Thyroid gland (tissue), 4 donors: ENCODE measurements around the gene SLC7A5. TPM values are rescaled to one million over a fixed set of nuclear protein-coding genes. Genes with fewer than 3 reads are reported as not detected.

Experiments used
- DNase-seq, 2 donors: peaks; one replicate each; pipeline ENCODE4 v3.0.0-alpha.2; 2019
- H3K27ac ChIP-seq, 3 donors: fragments of 200-600 bp; sonication (generic); 1 replicate in 2 of 3; 2 replicates in 1 of 3; pipeline ENCODE4 v1.5.1; 2016 to 2019; ENCODE audit warnings: mild to moderate bottlenecking in 1 of 3, moderate library complexity in 1 of 3
- H3K27me3 ChIP-seq: fragments of 200-600 bp; sonication (generic); one replicate; pipeline ENCODE4 v1.5.1; 2019
- H3K36me3 ChIP-seq, 2 donors: fragments of 200-600 bp; sonication (generic); one replicate each; pipeline ENCODE4 v1.5.1; 2016 to 2019
- H3K4me1 ChIP-seq, 2 donors: fragments of 200-600 bp; sonication (generic); one replicate each; pipeline ENCODE4 v1.5.1; 2017 to 2019
- H3K4me3 ChIP-seq, 3 donors: fragments of 200-600 bp; sonication (generic); replicated peaks in 1 of 3; 1 replicate in 2 of 3; 2 replicates in 1 of 3; pipeline ENCODE4 v1.5.1; 2016; ENCODE audit warnings: mild to moderate bottlenecking in 1 of 3
- H3K9me3 ChIP-seq: fragments of 200-600 bp; sonication (generic); one replicate; pipeline ENCODE4 v1.5.1; 2017
- POLR2A ChIP-seq, 2 donors: fragments of 450-650 bp; IDR thresholded peaks; one replicate each; pipeline ENCODE4 v1.6.1; 2017; ENCODE audit warnings: antibody characterized with exemption in 2 of 2, mild to moderate bottlenecking in 2 of 2, moderate library complexity in 1 of 2
- WGBS, 2 donors: methylation state at CpG; one replicate each; pipeline ENCODE4 v1.1.5; 2017; 5-methylcytosine and 5-hydroxymethylcytosine counted together
- intact Hi-C: fragments of 100-400 bp; cut with DNase I; formaldehyde crosslinking; loops from one replicate; pipeline ENCODE4 v1.15.1; 2023
- total RNA-seq, 4 donors: library from RNA; depleted of rRNA; stranded (reverse); fragments of >200 nt; gene quantifications; one replicate each; pipeline ENCODE4 v1.2.3, GENCODE V29; 2016
- TF ChIP-seq, protein P1 (sequence below), 6 experiments: fragments of 200-600 bp in 3 of 6; fragments of 450-650 bp in 3 of 6; sonication (generic) in 3 of 6; IDR thresholded peaks; one replicate each; pipeline ENCODE4 v1.5.1; 2016 to 2019; ENCODE audit warnings: antibody characterized with exemption in 6 of 6, mild to moderate bottlenecking in 2 of 6, inconsistent platforms in 1 of 6, moderate library complexity in 1 of 6

Gene SLC7A5
- total RNA-seq, 4 donors from 2014 or later: 1.1 to 5.2 (median 2.2) TPM

DNA sequence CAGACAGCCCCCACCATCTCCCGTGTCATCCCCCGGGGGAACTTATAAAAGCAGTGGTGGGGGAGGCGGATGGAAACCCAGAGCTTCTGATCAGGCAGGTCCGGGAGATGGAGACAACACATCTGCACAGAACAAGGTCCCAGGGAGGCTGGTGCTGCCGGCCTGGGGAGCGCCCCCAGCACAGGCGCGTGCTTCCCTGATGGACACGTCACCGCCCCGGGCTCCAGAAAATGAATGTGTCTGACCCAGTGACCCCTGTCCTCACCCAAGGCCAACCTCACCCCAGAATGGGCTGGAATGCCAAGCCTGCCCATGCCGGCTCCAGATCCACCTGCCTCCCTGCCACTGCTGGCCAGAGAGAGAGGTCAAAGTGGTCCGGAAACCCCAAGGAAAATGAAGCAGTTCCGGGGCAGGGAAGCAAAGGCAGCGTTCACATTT lies 12.5 kb downstream of the SLC7A5 start:
- Histone ChIP-seq H3K36me3 (no peaks in the 10 kb centered on the region), H3K27me3 (no peaks in the 10 kb centered on the region), H3K4me3 (no peak overlapping the region), H3K9me3 (no peaks in the 10 kb centered on the region), H3K27ac (peak overlapping the region in 2 of 3 donors; percentile 17 to 26), H3K4me1 (peaks cover 12 to 26% of the 10 kb centered on the region in 2 donors)
- 87 to 95% methylated on average over 8 to 14 of the region's 15 CpGs for WGBS, 2 donors
- DNase-seq: no peak
- TF ChIP-seq, protein P1, sequence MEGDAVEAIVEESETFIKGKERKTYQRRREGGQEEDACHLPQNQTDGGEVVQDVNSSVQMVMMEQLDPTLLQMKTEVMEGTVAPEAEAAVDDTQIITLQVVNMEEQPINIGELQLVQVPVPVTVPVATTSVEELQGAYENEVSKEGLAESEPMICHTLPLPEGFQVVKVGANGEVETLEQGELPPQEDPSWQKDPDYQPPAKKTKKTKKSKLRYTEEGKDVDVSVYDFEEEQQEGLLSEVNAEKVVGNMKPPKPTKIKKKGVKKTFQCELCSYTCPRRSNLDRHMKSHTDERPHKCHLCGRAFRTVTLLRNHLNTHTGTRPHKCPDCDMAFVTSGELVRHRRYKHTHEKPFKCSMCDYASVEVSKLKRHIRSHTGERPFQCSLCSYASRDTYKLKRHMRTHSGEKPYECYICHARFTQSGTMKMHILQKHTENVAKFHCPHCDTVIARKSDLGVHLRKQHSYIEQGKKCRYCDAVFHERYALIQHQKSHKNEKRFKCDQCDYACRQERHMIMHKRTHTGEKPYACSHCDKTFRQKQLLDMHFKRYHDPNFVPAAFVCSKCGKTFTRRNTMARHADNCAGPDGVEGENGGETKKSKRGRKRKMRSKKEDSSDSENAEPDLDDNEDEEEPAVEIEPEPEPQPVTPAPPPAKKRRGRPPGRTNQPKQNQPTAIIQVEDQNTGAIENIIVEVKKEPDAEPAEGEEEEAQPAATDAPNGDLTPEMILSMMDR (IDR thresholded peaks at IDR 0.05): no peak
- no peak for TF ChIP-seq POLR2A (IDR thresholded peaks at IDR 0.05)
- intact Hi-C loops: loop anchor here (10.0 kb wide), 1 partner anchor 58 kb away; no protein-coding TSS in a partner anchor

GRCh38 chr16:87855852-87856715 lies 13.2 kb downstream of the SLC7A5 start:
- Histone ChIP-seq H3K27ac (peak overlapping the region; percentile 24 to 41 (median 33)), H3K9me3 (no peaks in the 10 kb centered on the region), H3K36me3 (no peaks in the 10 kb centered on the region), H3K4me1 (peaks cover 12 to 27% of the 10 kb centered on the region in 2 donors), H3K27me3 (no peaks in the 10 kb centered on the region), H3K4me3 (no peak overlapping the region)
- TF ChIP-seq POLR2A (IDR thresholded peaks at IDR 0.05): no peak
- TF ChIP-seq, protein P1 (IDR thresholded peaks at IDR 0.05): no peak
- WGBS, 2 donors: 74 to 75% methylated on average over 8 to 12 of the region's 26 CpGs
- intact Hi-C loops: loop anchor here (10.0 kb wide), 1 partner anchor 59 kb away; no protein-coding TSS in a partner anchor
- peak in 1 of 2 donors; percentile 33 for DNase-seq

DNA sequence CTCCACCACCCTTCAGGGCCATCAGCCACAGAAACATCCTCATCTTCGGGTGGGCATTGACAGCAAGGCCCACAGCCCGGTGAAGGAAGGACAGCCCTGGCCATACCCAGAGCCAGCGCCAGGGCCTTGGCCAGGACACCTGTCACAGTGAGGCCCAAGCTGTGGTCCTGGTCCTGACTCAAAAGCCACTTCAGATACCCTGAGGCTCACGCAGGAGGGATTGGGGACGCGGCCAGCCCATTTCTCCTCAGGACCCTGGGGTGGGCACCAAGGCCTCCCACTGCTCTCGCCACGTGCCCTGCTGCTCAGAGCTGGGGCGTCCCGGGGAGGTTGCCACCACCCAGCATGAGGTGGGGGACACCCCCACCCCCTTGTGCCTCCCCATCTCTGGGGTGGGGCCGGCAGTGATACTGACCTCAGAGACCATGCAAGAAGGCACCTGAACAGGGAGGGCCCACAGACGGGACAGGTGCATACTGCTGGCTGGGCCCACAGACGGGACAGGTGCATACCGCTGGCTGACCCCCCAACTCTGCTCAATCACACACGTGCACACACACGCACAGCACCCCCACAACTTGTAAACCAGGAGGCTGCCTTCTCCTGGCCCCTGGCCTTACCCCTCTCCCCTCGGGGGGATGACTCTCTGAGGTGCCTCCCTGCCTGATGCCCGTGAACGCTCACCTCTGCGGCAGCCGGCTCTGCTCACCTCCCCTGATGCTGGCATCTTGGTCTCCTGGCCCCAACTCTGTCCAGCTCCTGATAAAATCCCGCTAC lies 14.2 kb downstream of the SLC7A5 start:
- Histone ChIP-seq H3K27me3 (no peaks in the 10 kb centered on the region), H3K4me1 (peaks cover 16 to 33% of the 10 kb centered on the region in 2 donors), H3K27ac (peak overlapping the region in 1 of 3 donors; percentile 24), H3K9me3 (no peaks in the 10 kb centered on the region), H3K36me3 (no peaks in the 10 kb centered on the region), H3K4me3 (no peak overlapping the region)
- intact Hi-C loops: loop anchor here (10.0 kb wide), 1 partner anchor 60 kb away; no protein-coding TSS in a partner anchor
- WGBS, 2 donors: 89 to 97% methylated on average over 10 to 18 of the region's 22 CpGs
- no peak for TF ChIP-seq POLR2A (IDR thresholded peaks at IDR 0.05)
- TF ChIP-seq, protein P1 (IDR thresholded peaks at IDR 0.05): no peak
- DNase-seq: no peak

GRCh38 chr16:87854053-87854906 lies 15.0 kb downstream of the SLC7A5 start:
- intact Hi-C loops: loop anchor here (10.0 kb wide), 1 partner anchor 61 kb away; no protein-coding TSS in a partner anchor
- H3K9me3 ChIP-seq: no peaks in the 10 kb centered on the region
- DNase-seq: no peak
- WGBS, 2 donors: 69 to 78% methylated on average over 17 to 19 of the region's 21 CpGs
- no peaks in the 10 kb centered on the region for H3K36me3 ChIP-seq
- peak overlapping the region in 2 of 3 donors; percentile 56 to 73 for H3K27ac ChIP-seq
- H3K27me3 ChIP-seq: no peaks in the 10 kb centered on the region
- TF ChIP-seq POLR2A (IDR thresholded peaks at IDR 0.05): no peak
- TF ChIP-seq, protein P1 (IDR thresholded peaks at IDR 0.05): no peak
- H3K4me1 ChIP-seq: peaks cover 22 to 40% of the 10 kb centered on the region in 2 donors
- H3K4me3 ChIP-seq: peak overlapping the region in 1 of 3 donors; percentile 18
